Uterus (tissue), 4 donors: ENCODE results near the gene TRAPPC6A. TPM values are rescaled to one million over a fixed set of nuclear protein-coding genes. Genes with fewer than 3 reads are reported as not detected.

Experiments used
- DNase-seq, 2 donors: peaks; one replicate each; pipeline ENCODE4 v3.0.0-alpha.2; 2019 to 2020
- H3K27ac ChIP-seq, 2 donors: fragments of 200-600 bp; sonication (generic); 1 replicate in 1 of 2; 2 replicates in 1 of 2; pipeline ENCODE4 v1.5.1; 2016 to 2018
- H3K27me3 ChIP-seq, 2 donors: fragments of 200-600 bp; sonication (generic); one replicate each; pipeline ENCODE4 v1.5.1; 2018 to 2019; ENCODE audit warnings: control low read depth in 1 of 2
- H3K36me3 ChIP-seq, 2 donors: fragments of 200-600 bp; sonication (generic); one replicate each; pipeline ENCODE4 v1.5.1; 2019; ENCODE audit warnings: control low read depth in 1 of 2
- H3K4me1 ChIP-seq, 2 donors: fragments of 200-600 bp; sonication (generic); one replicate each; pipeline ENCODE4 v1.5.1; 2018 to 2019; ENCODE audit warnings: control low read depth in 1 of 2
- H3K4me3 ChIP-seq, 2 donors: fragments of 200-600 bp; sonication (generic); 1 replicate in 1 of 2; 2 replicates in 1 of 2; pipeline ENCODE4 v1.5.1; 2018 to 2019; ENCODE audit warnings: mild to moderate bottlenecking in 1 of 2
- H3K9me3 ChIP-seq, 2 donors: fragments of 200-600 bp; sonication (generic); one replicate each; pipeline ENCODE4 v1.5.1; 2019; ENCODE audit warnings: control low read depth in 1 of 2
- CTCF ChIP-seq, 4 experiments: fragments of 200-600 bp in 2 of 4; fragments of 450-650 bp in 2 of 4; sonication (generic) in 2 of 4; IDR thresholded peaks; one replicate each; pipeline ENCODE4 v1.5.1; 2016 to 2019; ENCODE audit warnings: antibody characterized with exemption in 4 of 4, mild to moderate bottlenecking in 2 of 4, moderate library complexity in 1 of 4
- POLR2A ChIP-seq, 2 donors: fragments of 450-650 bp; IDR thresholded peaks; one replicate each; pipeline ENCODE4 v1.6.1; 2016; ENCODE audit warnings: antibody characterized with exemption in 2 of 2, mild to moderate bottlenecking in 1 of 2, moderate library complexity in 1 of 2
- intact Hi-C: fragments of 100-400 bp; cut with DNase I; formaldehyde crosslinking; loops from one replicate; pipeline ENCODE4 v1.15.1; 2023; ENCODE audit warnings: low total_unique reads
- total RNA-seq, 4 donors: library from RNA; depleted of rRNA in 3 of 4; stranded (reverse); fragments of >200 nt in 3 of 4; gene quantifications; one replicate each; pipeline versions ENCODE4 v1.1.0 to v1.2.4, GENCODE V29; 2014 to 2023
- donor health status: DM: yes; HTN: yes; CAD: no.

TRAPPC6A gene
- total RNA-seq, 4 donors from 2014 or later: 4.1 to 25.9 (median 16.5) TPM

- intact Hi-C loops: no loop called here
- Histone ChIP-seq H3K4me3 (no peak overlapping the region), H3K27me3 (no peaks in the 10 kb centered on the region), H3K36me3 (no peaks in the 10 kb centered on the region), H3K27ac (no peak overlapping the region), H3K4me1 (no peaks in the 10 kb centered on the region), H3K9me3 (no peaks in the 10 kb centered on the region)
- TF ChIP-seq POLR2A (IDR thresholded peaks at IDR 0.05) (no peak), CTCF (IDR thresholded peaks at IDR 0.05) (no peak)
- no peak for DNase-seq
Observed at GRCh38 chr19:45168767-45169351, 9.2 kb downstream of the TRAPPC6A start.

- TF ChIP-seq CTCF (IDR thresholded peaks at IDR 0.05) (no peak), POLR2A (IDR thresholded peaks at IDR 0.05) (no peak)
- Histone ChIP-seq H3K4me1 (no peaks in the 10 kb centered on the region), H3K27me3 (no peaks in the 10 kb centered on the region), H3K9me3 (no peaks in the 10 kb centered on the region), H3K4me3 (no peak overlapping the region), H3K27ac (no peak overlapping the region), H3K36me3 (no peaks in the 10 kb centered on the region)
- intact Hi-C loops: no loop called here
- DNase-seq: no peak
Observed at GRCh38 chr19:45166723-45167252, 11.2 kb downstream of the TRAPPC6A start.

- H3K4me3 ChIP-seq: no peak overlapping the region
- no peaks in the 10 kb centered on the region for H3K36me3 ChIP-seq
- H3K27ac ChIP-seq: no peak overlapping the region
- intact Hi-C loops: no loop called here
- H3K4me1 ChIP-seq: no peaks in the 10 kb centered on the region
- no peaks in the 10 kb centered on the region for H3K27me3 ChIP-seq
- peak in 1 of 2 donors; percentile 34 for DNase-seq
- no peaks in the 10 kb centered on the region for H3K9me3 ChIP-seq
- TF ChIP-seq CTCF (IDR thresholded peaks at IDR 0.05) (no peak), POLR2A (IDR thresholded peaks at IDR 0.05) (no peak)
Observed at GRCh38 chr19:45164577-45165335, 13.3 kb downstream of the TRAPPC6A start.

GRCh38 chr19:45163751-45164460, 14.1 kb downstream of the TRAPPC6A start:
- Histone ChIP-seq H3K27ac (no peak overlapping the region), H3K27me3 (no peaks in the 10 kb centered on the region), H3K36me3 (no peaks in the 10 kb centered on the region), H3K9me3 (no peaks in the 10 kb centered on the region), H3K4me1 (no peaks in the 10 kb centered on the region), H3K4me3 (no peak overlapping the region)
- TF ChIP-seq POLR2A (IDR thresholded peaks at IDR 0.05): no peak
- TF ChIP-seq CTCF (IDR thresholded peaks at IDR 0.05): no peak
- no peak for DNase-seq
- intact Hi-C loops: no loop called here

GRCh38 chr19:45163156-45163555, 14.9 kb downstream of the TRAPPC6A start:
- Histone ChIP-seq H3K9me3 (no peaks in the 10 kb centered on the region), H3K27me3 (no peaks in the 10 kb centered on the region), H3K36me3 (no peaks in the 10 kb centered on the region), H3K4me1 (no peaks in the 10 kb centered on the region), H3K27ac (no peak overlapping the region), H3K4me3 (no peak overlapping the region)
- DNase-seq: no peak
- intact Hi-C loops: no loop called here
- no peak for TF ChIP-seq POLR2A (IDR thresholded peaks at IDR 0.05)
- TF ChIP-seq CTCF (IDR thresholded peaks at IDR 0.05): no peak
